Measurements from ENCODE around the gene CNNM2.
"Not testable (repeated sequence)": the region's sequence is repeated elsewhere in the genome, so short reads cannot be mapped to it uniquely, and the experiment has no call there.

Gene CNNM2

DNA sequence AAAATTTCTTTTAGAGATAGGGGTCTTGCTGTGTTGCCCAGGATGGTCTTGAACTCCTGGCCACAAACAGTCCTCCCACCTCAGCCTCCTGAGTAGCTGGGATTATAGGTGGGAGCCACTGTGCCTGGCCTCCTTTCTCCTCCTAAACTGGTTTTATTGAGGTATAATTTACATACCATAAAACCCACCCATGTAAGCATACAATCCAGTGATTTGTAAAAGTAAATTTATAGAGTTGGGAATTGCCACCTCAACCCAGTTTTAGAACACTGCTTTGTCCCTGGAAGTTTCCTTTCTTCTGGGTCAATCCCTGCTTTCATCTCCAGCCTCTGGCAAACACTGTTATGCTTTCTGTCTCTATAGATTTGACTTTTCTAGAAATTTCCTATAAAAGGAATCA is 49.0 kb downstream of the CNNM2 start:
- DNase-seq (ENCODE audit: low spot score), result no peak

DNA sequence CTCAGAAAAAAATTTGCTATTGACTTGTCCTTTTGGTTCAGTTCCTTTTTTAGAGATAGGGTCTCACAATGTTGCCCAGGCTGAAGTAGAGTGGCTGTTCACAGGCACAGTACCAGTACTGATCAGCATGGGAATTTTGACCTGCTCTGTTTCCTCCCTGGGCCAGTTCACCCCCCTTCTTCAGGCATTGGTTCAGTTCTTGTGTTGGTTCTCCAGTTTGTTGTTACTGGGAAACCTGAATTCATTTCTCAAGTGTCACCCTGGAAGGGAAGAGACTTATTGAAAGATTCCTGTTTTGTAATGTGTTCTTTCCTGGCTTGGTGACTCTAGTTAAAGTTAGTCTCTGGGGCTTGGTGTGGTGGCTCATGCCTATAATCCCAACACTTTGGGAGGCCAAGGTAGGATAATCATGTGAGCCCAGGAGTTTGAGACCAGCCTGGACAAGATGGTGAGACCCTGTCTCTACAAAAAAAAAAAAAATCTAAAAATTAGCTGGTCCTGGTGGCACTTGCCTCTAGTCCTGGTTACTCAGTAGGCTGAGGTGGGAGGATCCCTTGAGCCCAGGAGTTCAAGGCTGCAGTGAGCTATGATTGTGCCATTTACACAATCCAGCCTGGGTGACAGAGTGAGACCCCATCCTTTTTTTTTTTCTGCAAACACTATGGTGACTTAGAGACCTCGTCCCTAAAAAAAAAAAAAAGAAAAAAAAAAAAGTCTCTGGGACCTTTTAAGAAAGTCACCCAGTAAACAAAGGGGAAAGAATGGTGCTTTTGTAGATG is 52.7 kb downstream of the CNNM2 start:
- DNase-seq (ENCODE audit: low spot score), result no peak

DNA sequence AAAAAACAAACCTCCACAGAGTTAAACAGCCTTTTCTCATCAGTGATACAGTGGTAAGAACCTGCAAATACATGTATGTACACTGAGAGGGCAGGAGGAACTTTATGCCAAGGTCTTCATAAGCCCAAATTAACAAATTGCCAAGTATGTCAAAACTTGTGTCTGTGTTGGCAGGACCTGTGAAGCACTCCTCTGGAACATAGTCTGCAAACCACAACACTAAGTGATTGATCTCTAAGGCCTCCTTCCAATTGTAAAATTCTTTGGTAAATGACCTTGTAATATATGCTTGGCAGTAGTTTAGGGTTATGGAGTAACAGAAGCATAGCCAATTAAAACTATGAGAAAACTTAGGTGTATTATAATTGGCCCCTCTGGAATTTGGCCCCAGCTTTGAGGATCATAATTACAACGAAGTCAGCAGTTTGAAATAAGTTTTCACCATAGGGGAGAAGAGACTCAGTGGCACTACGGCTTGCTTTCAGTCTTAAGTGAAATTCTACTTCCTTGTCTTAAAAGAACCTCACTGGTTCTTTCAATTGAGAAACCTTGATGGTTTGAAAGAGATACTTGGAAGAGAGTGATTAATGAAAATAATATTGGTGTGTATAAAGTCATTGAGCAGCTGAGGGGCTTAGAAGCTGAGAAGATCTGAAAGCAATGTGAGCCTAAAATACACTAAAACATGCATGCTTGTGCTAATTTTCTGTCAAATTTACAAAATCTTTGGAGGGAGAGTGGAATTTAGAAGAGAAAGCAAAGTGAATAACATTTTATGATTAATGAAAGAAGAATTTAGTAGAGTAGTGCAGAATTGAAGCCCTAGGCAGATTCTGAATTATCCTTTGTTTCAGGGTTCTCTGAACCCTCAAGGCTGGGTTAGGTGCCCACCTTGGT is 57.6 kb downstream of the CNNM2 start:
- peak; percentile 41 for DNase-seq (ENCODE audit: low spot score)

DNA sequence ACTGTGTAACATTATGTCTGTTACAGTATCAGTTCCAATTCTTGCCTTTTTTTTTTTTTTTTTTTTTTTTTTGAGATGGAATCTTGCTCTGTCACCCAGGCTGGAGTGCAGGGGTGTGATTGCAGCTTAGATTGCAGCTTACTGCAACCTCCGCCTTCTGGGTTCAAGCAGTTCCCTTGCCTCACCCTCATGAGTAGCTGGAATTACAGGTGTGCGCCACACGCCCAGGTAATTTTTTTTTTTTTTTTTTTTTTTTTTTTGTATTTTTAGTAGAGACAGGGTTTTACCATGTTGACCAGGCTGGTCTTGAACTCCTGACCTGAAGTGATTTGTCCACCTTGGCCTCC is 58.3 kb downstream of the CNNM2 start:
- not testable (repeated sequence) for DNase-seq (ENCODE audit: low spot score)

DNA sequence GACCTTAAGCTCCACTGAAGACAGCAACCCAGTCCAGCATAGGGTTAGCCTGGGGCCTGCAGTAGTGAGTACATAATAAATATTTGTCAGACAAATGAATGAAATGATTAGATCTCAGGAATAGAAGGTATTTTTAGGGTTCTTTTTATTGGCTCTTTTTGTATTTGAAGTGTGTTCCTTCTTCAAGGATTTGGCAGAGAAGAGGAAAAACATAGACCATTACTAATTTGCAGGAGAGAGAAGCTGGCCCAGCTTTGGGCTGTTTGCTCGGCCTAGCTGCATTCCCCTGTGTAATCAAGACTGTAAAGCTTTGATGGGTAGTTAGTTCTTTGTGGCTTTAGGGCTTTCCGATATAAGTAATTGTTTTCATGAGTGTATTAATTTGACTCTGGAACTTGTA is 64.2 kb downstream of the CNNM2 start:
- no peak for DNase-seq (ENCODE audit: low spot score)

DNA sequence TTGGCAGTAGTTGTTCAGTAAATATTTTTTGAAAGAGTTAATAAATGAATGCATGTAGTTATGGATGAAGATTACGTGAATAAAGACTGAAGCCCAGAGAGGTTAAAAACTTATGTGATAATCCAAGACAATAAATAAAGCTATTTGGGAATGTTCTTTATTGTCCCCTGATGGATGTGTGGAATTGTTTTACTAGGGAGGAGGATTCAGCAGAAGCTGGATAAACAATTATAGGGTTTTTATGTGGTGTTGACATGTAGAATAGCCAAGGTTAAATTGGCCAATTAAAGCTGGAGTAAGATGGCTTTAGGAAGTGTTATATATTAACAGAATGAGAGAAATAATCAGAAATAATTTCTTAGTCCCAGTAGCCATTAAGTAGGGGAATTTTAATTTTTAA is 66.0 kb downstream of the CNNM2 start:
- no peak for DNase-seq (ENCODE audit: low spot score)

DNA sequence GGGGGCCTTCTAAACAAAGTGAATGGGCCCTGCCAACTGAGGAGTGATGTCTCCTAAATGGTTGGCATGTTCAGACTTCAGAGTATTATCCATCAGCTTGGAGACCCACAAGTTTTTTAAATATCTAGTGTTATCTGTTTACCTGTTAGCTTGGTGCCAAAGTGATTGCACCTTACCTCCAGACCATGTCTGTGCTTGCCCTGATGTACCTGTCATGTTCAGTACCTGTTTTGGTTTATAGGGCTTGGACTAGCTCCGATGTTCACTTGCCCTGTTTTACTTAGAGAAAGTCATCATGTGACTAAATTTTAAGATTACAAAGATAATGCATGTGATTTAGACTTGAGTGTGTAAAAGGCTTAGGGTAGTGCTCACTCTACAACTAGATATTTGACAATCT is 67.7 kb downstream of the CNNM2 start:
- no peak for DNase-seq (ENCODE audit: low spot score)

DNA sequence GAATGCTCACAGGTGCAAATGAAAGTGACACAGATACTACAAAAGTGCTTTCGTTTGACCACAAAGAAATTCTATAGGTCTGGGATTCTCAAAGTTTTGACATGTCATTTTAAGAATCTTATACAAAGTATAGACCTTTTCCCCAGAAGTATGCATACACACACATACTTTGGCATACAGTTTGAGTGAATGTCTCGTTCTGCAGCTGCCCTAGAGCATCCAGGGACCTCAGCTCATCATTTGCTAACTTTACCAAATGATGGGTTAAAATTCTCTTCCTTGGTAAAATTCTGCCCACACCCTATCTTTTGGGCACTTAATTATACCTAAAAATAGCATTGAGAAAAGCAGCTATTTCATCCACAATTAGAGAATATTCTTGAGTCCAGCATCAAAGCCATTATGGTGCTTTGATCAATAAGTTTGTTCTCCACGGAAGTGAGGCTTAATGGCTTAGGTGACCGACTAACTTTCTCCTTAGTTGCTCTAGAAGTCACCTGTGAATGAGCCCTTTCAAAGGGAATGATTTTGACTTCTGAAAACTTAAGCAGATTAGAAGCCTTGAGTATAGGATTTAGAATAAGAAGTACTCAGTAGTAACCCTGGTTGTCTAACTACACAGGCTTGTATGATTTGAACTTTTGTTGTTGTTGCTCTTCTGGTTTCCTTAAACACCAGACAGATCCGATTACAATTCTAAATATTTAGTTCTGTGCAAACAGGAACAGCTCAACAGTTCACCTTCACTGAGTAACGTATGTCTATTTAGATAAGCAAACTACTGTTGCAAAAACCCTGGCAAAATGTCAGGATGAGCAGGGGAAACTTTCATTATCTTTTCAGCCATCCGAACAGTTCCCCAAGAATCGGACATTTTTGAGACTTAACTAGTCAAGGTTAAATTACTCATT is 70.6 kb downstream of the CNNM2 start:
- no peak for DNase-seq (ENCODE audit: low spot score)

DNA sequence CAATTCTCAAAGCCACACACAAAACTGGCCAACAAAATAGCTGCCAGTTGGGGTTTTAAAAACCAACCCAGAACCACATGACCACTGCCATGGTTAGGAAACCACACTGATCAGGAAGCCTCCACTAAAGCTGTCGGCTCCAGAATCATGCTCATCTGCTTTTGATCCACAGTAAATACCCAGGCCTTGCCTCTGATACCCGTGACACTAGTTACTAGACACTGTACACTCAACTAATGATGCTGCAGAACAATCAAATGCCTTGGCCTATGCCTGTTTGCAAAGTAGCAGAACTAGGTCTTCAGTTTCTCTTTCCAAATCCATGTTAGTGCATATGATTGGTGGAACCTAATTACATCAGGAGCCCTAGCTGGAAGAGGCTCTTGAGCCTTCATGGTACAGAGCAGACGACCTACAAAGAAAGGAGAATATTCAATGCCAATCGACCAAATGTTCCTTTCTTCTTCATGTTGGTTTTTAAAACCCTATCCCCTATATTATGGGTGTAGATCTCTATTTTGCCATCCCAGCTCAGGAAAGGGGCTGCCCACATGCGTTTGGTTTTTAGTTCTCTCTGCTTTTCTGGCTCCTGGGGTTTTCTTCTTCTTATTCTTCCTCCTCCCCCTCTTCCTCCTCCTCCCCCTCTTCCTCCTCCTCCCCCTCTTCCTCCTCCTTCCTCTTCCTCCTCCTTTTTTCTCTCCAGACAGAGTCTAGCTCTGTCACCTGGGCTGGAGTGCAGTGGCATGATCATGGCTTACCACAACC is 76.6 kb downstream of the CNNM2 start:
- DNase-seq (ENCODE audit: low spot score), result no peak

DNA sequence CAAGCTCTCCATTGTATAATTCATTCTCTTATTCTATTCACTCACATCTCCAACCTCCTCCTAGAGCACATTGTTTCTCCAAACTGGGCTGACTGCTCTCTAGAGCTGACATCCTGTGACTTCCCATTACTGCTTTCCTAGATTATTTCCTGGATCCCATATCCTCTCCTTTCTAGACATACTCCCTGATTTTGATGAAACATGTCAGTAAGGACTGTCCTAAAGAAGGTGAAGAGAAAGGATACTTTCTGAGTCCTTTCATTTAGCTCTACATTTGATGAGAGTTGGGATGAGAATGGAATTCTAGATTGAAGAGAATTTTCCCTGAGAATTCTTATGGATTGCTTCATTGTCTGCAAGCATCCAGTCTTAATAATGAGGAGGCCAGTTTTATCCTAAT is 78.8 kb downstream of the CNNM2 start:
- no peak for DNase-seq (ENCODE audit: low spot score)

DNA sequence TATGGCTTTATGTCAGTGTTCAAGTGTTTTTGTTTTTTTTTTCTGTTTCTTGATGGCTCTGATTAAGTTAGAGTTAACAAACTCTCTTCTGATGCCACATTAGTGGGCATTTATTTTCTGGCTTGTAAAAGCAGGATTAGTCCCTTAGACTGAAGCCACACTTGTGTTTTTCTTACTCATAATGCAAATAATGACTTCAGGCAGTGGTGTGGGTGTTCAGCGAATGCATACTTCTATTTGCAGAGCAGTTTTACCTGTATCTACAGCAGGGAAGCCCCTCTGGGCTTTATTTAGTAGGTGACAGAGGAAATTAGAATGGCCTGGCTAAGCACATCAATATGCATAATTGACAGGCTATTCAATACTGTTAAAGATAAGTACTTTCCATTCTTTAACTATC is 79.9 kb downstream of the CNNM2 start:
- DNase-seq (ENCODE audit: low spot score), result no peak

DNA sequence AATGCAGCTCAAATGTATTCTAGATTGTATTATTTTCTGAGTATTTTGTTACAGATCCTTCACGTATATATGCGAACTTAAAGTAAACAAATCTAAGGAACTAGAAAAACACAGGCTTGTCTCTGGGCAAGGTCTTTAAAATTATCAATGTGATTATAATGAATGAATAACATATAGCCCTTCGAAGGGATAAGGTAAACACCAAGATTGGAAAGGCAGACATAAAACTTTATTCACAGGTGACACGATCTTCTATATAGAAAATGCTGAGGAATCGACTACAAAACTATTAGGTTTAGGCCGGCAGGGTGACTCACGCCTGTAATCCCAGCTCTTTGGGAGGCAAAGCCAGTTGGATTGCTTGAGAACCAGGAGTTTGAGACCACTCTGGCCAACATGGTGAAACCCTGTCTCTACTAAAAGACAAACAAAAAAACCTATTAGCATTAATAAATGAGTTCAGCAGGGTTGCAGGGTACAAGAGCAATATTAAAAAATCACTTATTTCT is 80.4 kb downstream of the CNNM2 start:
- DNase-seq (ENCODE audit: low spot score), result no peak

DNA sequence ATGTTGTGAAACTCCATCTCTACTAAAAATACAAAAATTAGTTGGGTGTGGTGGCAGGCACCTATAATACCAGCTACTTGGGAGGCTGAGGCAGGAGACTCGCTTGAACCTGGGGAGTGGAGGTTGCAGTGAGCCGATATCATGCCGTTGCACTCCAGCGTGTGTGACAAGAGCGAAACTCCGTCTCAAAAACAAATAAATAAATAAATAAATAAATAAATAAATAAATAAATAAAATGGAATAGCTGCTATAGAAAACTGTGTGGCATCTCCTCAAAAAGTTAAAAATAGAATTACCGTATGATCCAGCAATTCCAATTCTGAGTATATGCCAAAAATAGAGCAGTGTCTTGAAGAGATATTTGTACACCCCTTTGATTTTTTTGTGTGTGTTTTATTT is 82.0 kb downstream of the CNNM2 start:
- DNase-seq (ENCODE audit: low spot score), result not testable (repeated sequence)

DNA sequence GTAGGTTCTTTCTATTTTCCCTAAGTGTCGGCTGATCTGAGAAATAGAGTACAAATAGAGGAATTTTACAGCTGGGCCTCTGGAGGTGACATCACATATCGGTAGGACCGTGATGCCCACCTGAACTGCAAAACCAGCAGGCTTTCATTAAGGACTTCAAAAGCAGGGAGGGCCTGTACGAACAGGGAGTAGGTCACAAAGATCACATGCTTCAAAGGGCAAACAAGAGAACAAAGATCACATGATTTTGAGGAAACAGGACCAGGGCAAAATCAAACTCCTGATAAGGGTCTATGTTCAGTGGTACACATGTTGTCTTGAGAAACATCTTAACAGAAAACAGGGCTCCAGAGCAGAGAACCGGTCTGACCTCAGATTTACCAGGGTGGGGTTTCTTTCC is 88.9 kb downstream of the CNNM2 start:
- no peak for DNase-seq (ENCODE audit: low spot score)

DNA sequence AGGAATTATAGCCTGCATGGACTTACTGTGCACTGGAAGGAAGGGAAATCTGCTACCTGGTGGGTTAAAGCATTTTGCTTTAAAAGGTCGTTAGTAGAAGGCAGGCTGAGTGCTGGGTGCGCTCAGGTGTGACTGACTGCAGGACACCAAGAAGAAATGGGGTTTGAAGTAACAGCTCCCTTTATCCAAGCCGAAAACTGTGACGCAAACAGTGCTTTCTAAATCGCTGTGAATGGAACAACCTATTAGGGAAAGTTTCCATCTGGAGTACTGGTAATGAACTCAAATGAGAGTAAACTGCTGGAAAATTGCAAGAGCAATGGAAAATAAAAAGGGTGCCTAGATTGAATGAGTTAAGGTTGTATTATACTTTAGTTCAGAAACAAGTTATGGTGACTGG is 95.3 kb downstream of the CNNM2 start:
- DNase-seq (ENCODE audit: low spot score), result no peak

DNA sequence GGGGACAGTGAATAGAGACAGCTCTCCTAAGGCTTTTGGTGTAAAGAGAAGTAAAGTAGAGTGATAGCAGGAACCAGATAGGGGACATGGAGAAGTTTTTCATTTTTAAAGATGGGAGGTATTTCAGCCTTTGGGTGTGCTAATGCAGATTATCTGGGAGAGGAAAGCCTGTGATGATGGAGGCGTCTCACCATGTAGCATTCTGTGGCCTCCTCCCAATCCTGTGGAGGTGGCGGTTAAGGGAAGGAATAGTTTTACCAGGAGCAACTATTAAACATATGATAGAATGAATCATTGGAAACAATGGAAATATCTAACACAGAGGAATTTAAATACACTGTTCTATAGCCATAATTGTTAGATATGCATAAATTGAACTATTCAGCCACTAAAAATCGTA is 101.3 kb downstream of the CNNM2 start:
- DNase-seq (ENCODE audit: low spot score), result no peak

DNA sequence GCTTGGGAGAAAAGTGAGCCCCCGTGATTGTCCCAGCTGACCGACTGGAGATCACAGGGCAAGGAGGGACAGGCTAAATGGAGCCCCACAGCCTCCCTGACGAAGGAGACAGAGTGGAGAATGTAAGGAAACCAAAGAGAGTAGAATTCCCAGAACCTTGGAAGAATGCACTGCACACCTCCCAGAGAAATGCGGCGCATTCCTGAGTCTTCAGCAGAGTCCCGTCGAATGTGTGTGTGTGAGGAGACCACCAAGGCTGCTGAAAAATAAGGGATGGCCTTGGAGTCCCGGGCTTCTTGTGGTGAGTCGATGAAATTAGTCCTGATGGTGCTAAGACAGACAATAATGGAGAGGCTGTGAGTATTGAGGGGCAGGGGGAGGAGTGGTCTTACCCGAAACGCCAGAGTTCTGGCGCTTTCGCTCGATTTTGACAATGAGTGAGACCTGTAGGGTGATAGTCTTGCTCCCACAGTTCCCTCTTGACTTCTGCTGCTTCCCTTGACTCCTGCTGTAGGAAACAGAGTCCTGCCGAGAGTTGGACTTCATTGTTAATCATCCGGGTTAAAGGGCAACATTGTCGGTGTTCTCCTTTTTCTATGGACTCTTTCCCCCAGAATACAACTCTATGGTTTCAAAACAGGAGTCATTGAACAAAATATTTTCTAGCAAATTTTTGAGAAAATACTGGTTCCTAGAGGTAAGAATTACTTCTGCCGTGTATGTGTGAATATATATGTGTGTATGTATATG is 103.2 kb downstream of the CNNM2 start:
- no peak for DNase-seq (ENCODE audit: low spot score)

DNA sequence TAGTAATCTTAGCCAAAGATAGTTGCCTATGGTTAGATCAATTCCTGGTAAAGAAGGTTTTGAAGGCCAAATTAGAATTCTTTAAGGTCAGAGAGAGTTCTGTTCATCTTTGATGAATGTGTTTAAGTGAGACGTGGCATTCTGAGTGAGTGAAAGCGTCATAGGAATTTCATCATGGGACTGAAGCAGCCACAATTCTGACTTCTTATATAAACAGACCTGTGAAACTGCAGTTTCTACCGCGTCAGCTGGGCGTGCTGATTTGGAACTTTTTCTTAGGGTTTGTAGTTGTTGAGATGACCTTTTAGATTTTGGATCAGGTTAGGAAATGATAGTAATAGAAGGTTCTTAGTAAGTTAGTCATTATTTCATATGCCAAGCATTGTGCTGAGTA is 103.8 kb downstream of the CNNM2 start:
- no peak for DNase-seq (ENCODE audit: low spot score)

DNA sequence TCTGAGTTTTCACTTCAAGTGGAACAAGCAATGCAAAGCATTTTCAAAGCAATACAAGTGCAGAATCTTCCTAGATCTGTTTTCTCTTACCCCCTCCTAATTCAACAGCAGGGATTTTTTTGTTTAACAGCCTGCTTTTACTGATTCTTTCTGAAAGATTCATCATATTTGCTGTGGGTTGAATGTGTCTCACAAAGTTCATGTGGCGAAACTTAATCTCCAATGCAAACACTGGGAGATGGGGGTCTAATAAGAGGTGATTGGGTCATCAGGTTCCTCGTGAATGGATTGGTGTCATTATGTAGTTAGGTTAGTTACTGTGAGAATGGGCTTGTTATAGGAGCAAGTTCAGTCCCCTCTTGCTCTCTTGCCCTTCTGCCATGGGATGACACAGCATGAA is 107.6 kb downstream of the CNNM2 start:
- DNase-seq (ENCODE audit: low spot score), result no peak

DNA sequence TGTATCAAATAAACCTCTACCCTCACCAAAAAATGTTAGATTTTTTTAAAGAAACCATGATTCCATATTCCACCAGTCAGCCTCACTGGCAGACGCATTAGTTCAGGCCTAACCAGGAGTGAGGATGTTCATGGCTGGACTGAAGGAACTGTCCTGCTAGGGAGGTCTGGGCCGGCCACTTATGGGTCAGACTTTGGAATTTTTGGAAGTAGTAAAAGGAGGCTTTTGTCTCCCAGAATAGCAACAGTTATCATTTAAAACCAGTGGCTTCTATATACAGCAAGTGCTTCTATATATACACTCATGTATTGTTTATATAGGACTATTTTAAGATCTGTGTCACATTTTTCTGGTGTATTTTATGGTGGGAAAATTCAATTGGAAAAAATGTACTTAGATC is 120.5 kb downstream of the CNNM2 start:
- DNase-seq (ENCODE audit: low spot score), result no peak

DNA sequence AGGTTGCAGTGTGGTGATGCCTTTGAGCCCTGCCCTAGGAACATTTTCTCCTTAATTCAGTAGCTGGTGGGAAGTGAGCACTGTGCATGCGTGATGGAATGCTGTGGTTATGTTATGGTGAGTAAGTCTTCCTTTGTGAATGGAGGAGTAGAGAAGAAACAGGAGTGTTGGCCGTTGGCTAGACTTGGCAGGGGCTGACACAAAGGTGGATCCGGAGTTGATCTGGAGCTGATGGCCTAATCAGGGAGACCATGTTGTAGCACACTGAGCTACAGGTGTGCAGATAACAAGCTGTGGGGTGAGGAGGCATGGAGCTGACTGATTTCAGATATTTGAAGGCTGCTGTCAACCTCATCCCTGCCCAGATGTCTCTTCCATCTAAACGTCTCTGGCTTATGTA is 122.3 kb downstream of the CNNM2 start:
- DNase-seq (ENCODE audit: low spot score), result peak; percentile 74

Data from GM03348 (cell line).